T-helper 22 cell (primary cell): ENCODE results near the gene XYLT2.

Source experiments
- DNase-seq: peaks from one replicate; pipeline ENCODE4 v3.0.0-alpha.2; 2020; ENCODE audit warnings: low read depth

Gene XYLT2

DNA sequence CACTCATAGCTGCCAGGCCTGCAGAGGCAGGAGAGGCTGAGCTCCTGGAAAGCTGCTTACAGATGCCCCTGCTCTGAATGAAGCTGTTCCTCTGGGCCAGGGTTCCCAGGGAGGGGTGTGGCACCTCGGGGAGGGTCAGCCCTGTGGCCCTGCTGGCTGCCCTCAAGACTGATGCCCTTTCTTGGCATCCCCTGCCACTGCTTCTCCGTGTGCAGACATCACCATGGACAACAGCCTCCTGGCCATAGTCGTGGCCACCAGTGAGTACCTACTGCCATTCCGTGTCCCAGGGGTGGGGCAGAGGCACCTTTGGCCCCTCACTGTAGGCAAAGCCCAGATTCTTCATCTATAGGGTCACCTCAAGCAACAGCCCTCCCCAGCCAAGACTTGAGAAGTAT is 18.1 kb downstream of the XYLT2 start:
- no peak for DNase-seq

GRCh38 chr17:50364715-50365114 is 18.8 kb downstream of the XYLT2 start:
- no peak for DNase-seq

DNA sequence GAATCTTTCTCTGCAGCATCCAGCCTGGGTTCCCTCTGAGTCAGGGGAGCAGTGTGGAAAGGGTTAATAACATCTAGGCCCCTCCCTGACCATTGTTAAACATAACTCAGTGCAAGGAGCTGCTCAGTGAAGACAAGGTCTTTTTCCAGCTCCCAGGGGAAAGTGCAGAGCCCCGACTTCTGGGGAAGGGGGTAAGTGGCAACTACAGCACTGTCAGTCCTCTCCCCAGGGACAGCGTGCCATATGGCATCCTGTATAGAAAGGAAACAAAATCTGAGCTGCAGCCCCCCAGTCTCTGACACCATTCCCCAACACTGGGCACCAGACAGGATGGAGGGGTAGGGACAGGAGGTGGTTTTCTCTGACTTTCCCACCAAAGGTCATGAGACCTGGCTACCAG is 19.2 kb downstream of the XYLT2 start:
- no peak for DNase-seq

- DNase-seq = no peak
These were observed 19.9 kb downstream of the XYLT2 start for GRCh38 chr17:50365649-50366393.

GRCh38 chr17:50367401-50367800 is 21.5 kb downstream of the XYLT2 start:
- DNase-seq = no peak

GRCh38 chr17:50370052-50370451 is 24.1 kb downstream of the XYLT2 start:
- DNase-seq = no peak

DNA sequence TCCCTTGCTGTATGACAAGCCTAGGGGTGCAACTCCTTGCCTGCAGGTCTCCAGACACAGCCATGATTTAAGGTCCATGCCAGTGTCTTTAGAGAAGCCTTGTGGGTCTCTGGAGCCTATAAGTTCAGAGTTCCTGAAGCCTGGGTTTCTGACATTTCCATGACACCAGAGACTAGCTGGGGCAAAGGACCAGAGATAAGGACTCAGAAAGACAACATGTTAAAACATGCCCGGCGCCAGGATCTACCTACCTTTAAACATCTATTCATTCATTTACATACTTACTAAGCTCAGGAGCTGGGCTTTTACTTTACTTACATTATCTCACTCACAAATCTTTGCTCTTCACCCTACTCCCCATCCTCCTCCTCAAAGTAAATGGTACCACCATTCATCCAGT is 25.6 kb downstream of the XYLT2 start:
- DNase-seq = no peak

DNA sequence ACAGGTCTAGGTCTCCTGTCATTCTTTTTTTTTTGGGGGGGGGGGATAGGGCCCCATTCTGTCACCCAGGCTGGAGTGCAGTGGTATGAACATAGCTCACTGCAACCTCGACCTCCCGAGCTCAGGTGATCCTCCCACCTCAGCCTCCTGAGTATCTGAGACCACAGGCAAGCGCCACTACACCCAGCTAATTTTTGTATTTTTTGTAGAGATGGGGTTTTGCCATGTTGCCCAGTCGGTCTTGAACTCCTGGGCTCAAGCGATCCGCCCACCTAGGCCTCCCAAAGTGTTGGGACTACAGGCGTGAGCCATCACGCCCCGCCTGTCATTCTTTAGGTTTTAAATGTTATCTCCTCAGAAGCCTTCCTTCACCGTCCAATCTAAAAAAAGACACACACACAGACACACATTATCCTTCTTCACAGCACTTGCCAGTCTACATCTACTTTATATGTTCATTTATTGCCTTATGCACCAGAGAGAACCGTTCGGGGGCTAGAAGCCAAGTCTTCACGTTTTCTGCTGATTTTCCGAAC is 26.4 kb downstream of the XYLT2 start:
- no peak for DNase-seq

GRCh38 chr17:50372758-50373556 is 27.0 kb downstream of the XYLT2 start, which contains the start of the genes EME1 and MRPL27:
Gene EME1 (plus strand): TSS chr17:50373229. CDS start chr17:50375209, 1,980 bp downstream.
Gene MRPL27 (minus strand): TSS chr17:50373184. CDS start chr17:50373170, 14 bp downstream.
- peak; percentile 73 for DNase-seq

DNA sequence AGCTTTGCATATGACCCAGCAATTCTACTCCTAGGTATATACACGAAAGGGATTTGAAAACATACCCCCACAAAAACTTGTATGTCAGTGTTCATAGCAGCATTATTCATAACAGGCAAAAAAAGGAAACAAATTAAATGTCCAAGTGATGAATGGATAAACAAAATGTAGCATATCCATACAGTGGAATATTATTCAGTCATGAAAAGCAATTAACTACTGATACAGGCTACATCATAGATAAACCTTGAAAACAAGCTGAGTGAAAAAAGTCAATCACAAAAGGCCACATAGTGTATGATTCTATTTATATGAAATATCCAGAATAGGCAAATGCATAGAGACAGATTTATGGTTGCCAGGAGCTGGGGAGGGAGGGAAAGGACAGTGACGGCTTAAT is 27.8 kb downstream of the XYLT2 start:
- no peak for DNase-seq

DNA sequence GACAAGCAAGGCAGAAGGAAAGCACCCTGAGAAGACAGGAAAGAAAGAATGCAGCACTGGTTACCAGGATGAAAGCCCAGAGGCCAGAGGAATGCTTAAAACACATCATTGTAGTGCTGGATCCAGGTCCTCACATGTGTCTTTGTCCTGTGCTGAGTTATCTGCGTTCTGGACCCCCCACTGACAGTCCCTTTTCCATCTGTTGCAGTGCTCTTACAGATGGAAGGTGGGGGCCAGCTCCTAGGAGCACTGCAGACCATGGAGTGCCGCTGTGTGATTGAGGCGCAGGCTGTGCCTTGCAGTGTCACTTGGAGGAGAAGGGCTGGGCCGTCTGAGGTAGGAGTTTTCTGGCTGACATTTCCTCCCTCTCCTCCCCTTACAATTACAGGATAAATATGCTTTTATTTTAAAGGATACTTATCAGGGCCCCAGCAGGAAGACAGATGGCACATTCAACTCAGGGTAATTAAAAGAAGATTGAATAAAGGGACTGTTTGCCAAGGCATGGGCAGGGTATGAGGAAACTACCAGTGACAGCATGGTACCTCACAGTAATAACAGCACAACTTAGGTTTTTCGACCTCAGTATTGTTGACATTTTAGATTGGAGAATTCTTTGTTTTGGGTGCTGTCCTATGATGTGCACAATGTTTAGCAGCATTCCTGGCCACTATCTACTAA is 30.1 kb downstream of the XYLT2 start:
- DNase-seq = no peak

GRCh38 chr17:50379351-50380132 is 33.6 kb downstream of the XYLT2 start:
- DNase-seq = no peak

- DNase-seq = no peak
These were observed 34.7 kb downstream of the XYLT2 start for GRCh38 chr17:50380369-50381259.

DNA sequence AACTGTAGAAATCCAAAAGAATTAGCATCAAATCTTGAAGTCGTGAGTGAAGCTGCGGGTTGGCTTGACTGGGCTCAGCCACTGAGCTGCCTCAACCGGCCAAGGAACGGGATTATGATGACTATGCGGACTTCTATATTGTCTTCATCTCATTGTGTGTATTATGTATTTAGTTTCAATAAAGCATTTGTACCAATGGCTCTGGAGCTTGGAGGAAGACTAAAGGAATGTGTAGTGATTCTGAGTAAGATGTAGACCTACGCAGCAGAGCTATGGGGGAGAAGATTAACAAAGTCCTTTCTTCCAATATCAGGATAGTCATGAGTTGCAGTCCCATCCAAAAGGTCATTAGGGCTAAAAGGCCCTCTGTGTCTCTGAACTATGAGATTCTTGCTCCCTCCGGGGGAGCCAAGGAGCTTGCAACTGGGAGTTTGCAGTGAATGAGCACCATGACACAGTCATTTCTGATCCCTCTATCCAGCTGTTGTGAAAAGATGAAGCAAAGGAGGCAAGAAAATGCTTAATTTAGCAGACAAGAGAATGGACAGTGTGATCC is 35.4 kb downstream of the XYLT2 start:
- DNase-seq = no peak

DNA sequence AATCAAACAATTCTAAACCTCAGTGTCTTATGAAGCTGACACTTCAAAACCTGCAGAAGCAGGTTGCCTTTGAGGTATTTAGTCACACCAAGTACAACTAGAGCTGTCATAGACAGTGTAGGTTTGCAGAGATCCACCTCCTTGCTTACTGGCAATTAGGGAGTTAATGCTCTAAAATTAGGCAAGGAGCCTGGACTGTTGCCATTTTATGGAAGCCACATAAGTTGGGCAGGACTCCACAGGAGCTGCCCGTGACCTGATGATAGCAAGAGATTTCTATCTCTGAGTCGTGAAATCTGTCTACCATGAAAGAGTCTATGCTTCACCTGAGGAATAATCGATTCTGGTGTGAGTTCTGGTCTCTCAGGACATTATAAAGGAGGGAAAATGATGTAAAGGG is 36.0 kb downstream of the XYLT2 start:
- no peak for DNase-seq

- DNase-seq = no peak
These were observed 37.0 kb downstream of the XYLT2 start for GRCh38 chr17:50382931-50383330.

DNA sequence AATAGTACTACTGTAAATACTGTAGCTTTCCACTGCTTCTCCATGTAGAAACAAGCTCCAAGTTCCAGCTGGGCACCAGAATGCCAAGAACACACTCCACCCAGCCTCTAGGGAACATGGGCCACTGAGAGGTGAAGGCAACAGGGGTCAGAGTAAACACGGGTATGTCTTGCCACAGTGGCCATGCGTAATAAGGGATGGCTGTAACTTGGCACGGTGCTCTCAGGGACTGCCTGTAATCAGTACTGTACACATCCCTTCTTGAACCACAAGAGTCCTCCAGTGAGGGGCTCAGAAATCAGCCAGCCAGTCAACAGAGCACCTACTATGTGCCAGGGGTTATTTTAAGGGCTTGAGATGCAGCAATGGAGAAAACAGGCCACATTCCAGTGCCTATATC is 40.6 kb downstream of the XYLT2 start:
- no peak for DNase-seq

DNA sequence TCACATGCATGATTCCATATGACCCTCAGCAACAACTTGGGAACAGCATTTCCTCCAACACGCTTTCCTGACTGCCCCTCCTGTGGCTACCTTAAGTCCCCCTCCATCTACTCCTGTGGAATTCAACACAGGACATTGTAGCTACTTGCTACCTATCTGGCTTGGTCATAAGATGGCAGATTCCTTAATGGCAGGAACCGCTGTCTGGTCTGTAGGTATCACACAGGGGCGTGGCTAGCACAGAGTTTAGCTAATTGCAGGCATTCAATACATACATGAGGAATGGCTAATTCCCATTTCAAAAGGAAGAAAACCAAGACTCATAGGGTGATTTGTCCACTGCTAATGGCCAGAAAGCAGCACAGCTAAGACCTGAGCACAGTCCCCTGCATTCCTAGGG is 42.8 kb downstream of the XYLT2 start:
- no peak for DNase-seq

GRCh38 chr17:50389534-50389933 is 43.6 kb downstream of the XYLT2 start:
- DNase-seq = no peak

DNA sequence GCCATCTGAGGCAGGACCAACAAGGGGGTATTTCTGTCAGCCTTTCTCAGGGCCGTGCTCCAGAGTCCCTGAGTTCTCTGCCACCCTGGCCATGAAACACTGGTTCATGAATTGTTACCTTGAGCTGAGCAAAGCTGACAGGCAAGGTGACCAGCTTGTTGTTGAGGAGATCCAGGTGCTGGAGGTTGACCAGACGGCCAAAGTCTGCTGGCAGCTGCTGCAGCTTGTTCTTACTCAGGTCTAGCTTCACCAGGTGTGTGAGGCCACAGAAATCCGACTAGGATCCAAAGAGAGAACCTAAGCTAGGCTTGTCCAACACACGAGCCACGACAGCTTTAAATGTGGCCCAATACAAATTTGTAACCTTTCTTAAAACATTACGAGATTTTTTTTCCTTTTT is 46.7 kb downstream of the XYLT2 start:
- DNase-seq = no peak
